HG03025 (cell line): Measurements from ENCODE around the gene C3orf52.

Source experiments
- ATAC-seq: cut with Tn5 transposase; IDR thresholded peaks from one replicate; pipeline ENCODE4 v1.9.1; 2021; ENCODE audit warnings: mild to moderate bottlenecking, moderate library complexity; ENCODE audit not compliant: unreplicated experiment, low FRiP score

The C3orf52 gene

GRCh38 chr3:112133626-112134334 lies 47.6 kb downstream of the C3orf52 start:
- no peak for ATAC-seq

- ATAC-seq = no peak
Measured at GRCh38 chr3:112134335-112135124, 48.3 kb downstream of the C3orf52 start.

- ATAC-seq = no peak
Measured at GRCh38 chr3:112136046-112136445, 49.9 kb downstream of the C3orf52 start.

- ATAC-seq = no peak
Measured at GRCh38 chr3:112136959-112137693, 50.9 kb downstream of the C3orf52 start.

- ATAC-seq = no peak
Measured at GRCh38 chr3:112137781-112138180, 51.6 kb downstream of the C3orf52 start.

- ATAC-seq = no peak
Measured at GRCh38 chr3:112138219-112138969, 52.2 kb downstream of the C3orf52 start.

- no peak for ATAC-seq
Measured at GRCh38 chr3:112140584-112140983, 54.4 kb downstream of the C3orf52 start.

GRCh38 chr3:112141293-112141692 lies 55.1 kb downstream of the C3orf52 start:
- ATAC-seq = no peak

- no peak for ATAC-seq
Measured at GRCh38 chr3:112143251-112143650, 57.1 kb downstream of the C3orf52 start.

- ATAC-seq = no peak
Measured at GRCh38 chr3:112143689-112144088, 57.5 kb downstream of the C3orf52 start.

GRCh38 chr3:112149136-112149535 lies 62.9 kb downstream of the C3orf52 start:
- no peak for ATAC-seq

- peak; percentile 77 for ATAC-seq
Measured at GRCh38 chr3:112167758-112168157, 81.6 kb downstream of the C3orf52 start.
